B cell (primary cell): Measurements from ENCODE around the gene HS3ST3B1.

Experiments used
- CTCF ChIP-seq: fragments of 200-600 bp; IDR thresholded peaks from one replicate; pipeline ENCODE4 v1.8.0; 2022; ENCODE audit warnings: antibody characterized with exemption, mild to moderate bottlenecking
- EZH2 ChIP-seq: IDR thresholded peaks from 2 replicates; pipeline ENCODE4 v1.6.1; 2012; ENCODE audit warnings: borderline replicate concordance, low read depth, mild to moderate bottlenecking, moderate library complexity, low read length; ENCODE audit not compliant: insufficient read depth, poor library complexity, severe bottlenecking

- TF ChIP-seq CTCF (no peak), EZH2 (no peak)
These were observed 11.6 kb downstream of the HS3ST3B1 start for GRCh38 chr17:14312522-14312921.
